RWPE1 (cell line): Measurements from ENCODE around the gene GABPB2.

Experiments
- CTCF ChIA-PET: fragments of 350-600 bp; sonication (Branson Sonifier 250); formaldehyde crosslinking; extraction: SDS; loops from one replicate; lab custom pipeline; 2021; lab: Yijun Ruan, JAX
- POLR2A ChIA-PET: fragments of 400-600 bp; formaldehyde crosslinking; extraction: SDS; loops from one replicate; lab custom pipeline; 2020; ENCODE audit warnings: antibody characterized with exemption; ENCODE audit not compliant: low non-redundant PET; lab: Yijun Ruan, JAX
- DNase-seq: peaks from one replicate; pipeline ENCODE4 v3.0.0; 2012; ENCODE audit warnings: low spot score
- H3K27ac ChIP-seq: fragments of 450-650 bp; 2 replicates; pipeline ENCODE4 v1.5.1; 2017
- TF ChIP-seq, protein P1 (sequence below): fragments of 450-650 bp; conservative IDR thresholded peaks from 2 replicates; pipeline ENCODE4 v1.5.1; 2017; ENCODE audit warnings: low read depth, mild to moderate bottlenecking

The GABPB2 gene

DNA sequence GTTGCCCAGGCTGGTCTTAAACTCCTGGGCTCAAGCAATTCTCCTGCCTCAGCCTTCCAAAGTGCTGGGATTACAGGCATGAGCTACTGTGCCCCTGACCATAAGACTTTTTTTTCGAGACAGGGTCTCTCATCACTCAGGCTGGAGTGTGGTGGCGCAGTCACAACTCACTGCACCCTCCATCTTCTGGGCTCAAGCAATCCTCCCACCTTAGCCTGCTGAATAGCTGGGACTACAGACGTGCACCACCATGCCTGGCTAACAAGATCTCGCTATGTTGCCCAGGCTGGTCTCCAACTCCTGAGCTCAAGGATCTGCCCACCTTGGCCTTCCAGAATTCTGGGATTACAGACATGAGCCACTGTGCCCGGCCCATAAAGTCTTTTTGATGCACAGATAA is 21.1 kb upstream of the GABPB2 start:
- TF ChIP-seq, protein P1, sequence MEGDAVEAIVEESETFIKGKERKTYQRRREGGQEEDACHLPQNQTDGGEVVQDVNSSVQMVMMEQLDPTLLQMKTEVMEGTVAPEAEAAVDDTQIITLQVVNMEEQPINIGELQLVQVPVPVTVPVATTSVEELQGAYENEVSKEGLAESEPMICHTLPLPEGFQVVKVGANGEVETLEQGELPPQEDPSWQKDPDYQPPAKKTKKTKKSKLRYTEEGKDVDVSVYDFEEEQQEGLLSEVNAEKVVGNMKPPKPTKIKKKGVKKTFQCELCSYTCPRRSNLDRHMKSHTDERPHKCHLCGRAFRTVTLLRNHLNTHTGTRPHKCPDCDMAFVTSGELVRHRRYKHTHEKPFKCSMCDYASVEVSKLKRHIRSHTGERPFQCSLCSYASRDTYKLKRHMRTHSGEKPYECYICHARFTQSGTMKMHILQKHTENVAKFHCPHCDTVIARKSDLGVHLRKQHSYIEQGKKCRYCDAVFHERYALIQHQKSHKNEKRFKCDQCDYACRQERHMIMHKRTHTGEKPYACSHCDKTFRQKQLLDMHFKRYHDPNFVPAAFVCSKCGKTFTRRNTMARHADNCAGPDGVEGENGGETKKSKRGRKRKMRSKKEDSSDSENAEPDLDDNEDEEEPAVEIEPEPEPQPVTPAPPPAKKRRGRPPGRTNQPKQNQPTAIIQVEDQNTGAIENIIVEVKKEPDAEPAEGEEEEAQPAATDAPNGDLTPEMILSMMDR: no peak
- ChIA-PET CTCF (interaction anchor here (0.6 kb wide), 1 partner anchor 517 kb away, joined by 4 read pairs; no protein-coding TSS in a partner anchor), POLR2A (interaction anchor here (0.7 kb wide), 1 partner anchor 107 kb away, joined by 5 read pairs; the partner anchor contains the start of gene TNFAIP8L2)
- H3K27ac ChIP-seq: peak overlapping the region; percentile 87
- no peak for DNase-seq

DNA sequence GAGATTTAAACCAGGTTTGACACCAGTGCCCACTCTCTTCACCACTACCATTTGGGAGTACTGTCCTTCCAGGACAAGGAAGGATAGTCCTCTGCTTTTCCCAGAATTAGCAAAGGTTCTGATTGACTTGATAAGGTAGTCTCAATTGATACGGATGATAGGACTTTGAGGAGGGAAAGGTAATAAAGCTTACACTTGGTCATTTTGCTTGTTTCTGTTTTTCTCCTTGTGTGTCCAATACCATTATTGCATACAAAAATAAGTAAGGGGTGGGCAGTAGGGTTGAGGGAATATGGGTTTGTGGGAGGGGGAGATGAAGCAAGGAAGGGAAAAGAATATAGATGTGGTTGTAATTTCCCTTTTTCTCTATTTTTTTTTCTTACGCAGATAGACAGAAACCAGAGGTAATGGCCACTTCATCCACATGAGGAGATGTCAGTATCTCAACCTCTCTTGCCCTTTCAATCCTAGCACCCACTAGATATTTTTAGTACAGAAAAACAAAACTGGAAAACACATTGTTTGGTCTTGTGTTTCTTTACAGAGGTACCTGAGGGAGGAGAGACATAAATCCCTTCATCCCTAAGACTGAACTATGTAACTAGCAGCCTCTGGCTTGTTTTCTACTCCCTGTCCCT is 20.4 kb upstream of the GABPB2 start:
- no peak for DNase-seq
- POLR2A ChIA-PET: no interaction called here
- CTCF ChIA-PET: no interaction called here
- H3K27ac ChIP-seq: no peak overlapping the region
- TF ChIP-seq, protein P1: no peak

DNA sequence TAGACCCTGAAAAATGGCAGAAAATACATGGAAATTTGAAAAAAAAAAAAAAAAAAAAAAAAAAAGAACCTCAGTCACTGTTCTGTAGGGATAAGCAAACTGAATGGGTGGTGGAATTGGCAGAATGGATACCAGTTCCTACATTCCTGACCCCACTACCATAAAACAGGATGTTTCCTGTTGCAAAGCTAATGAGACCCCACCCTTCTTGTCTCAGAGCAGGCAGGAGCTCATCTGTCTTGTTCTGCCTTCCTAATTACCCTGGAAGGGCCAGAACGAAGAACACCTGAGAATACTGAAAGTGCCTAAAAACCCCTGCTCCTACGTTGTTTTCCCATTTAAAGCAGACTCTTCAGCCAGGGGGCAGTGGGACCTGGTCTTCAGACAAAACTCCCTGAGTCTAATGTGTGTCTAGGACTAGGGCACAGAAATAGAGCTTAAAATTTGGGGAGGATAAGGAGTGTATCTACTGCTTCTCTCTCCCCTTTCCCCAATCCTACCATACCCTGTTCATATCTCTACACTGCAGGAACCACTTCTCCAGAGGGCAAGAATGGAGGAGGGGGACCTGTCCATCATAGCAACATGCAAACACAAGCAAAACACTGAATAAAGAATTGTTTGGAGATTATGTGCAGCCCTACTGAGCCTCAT is 19.1 kb upstream of the GABPB2 start:
- CTCF ChIA-PET: no interaction called here
- POLR2A ChIA-PET: no interaction called here
- DNase-seq: no peak
- TF ChIP-seq, protein P1: no peak
- no peak overlapping the region for H3K27ac ChIP-seq

DNA sequence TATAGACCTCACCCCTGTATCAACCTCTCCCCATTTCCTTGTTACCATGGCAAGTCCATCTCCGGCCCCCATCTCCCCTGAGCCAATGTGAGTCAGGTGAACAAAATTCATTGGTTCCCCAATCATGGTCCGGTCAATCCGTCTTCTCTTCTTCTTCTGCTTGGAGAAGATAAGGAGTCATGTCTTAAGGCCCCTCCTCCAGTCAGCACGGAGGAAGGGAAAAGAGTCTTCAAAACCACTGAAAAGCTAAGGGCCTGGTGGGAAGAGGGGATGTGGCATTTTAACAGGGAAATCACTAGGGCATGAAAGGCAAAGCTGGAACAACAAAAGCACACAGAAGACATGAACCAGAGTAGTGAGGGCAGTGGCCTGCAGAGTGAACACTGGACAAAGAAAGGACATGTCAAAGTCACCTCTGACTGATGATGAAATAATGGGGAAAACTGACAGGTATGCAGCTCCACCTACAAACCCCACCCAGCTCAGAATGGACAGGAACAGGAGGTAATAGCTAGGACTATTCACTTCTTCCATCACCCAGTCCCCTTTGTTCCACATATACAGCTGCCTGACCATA is 15.5 kb upstream of the GABPB2 start:
- TF ChIP-seq, protein P1: no peak
- H3K27ac ChIP-seq: peak overlapping the region; percentile 56
- no peak for DNase-seq
- POLR2A ChIA-PET: no interaction called here
- CTCF ChIA-PET: interaction anchor here (0.5 to 1.3 kb wide), 3 partner anchors 16 to 1270 kb away, joined by 3 to 11 read pairs (median 5); partner anchors contain the start of genes FLG and GABPB2

DNA sequence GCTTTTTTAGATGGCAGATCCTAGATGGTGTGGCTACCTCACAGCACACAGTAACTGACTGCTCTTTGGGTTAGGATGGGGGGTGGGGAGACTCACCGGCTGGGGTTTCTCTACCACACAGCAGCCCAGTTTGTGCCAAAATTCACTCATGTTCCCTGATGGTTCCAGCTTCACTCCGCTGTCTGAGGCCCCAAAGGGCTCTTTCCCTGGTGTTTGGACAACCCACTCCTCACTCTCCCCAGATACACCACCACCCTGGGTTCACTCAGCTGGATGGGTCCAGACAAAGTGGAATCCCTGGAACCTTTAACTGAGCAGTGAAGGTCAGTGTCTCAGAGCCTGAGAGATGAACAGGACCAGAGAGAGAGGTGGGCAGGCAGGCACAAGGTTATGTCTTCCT is 15.0 kb upstream of the GABPB2 start:
- peak overlapping the region; percentile 56 for H3K27ac ChIP-seq
- no peak for DNase-seq
- ChIA-PET POLR2A (no interaction called here), CTCF (interaction anchor here (1.0 kb wide), 1 partner anchor 31 kb away, joined by 5 read pairs; no protein-coding TSS in a partner anchor)
- TF ChIP-seq, protein P1: no peak

DNA sequence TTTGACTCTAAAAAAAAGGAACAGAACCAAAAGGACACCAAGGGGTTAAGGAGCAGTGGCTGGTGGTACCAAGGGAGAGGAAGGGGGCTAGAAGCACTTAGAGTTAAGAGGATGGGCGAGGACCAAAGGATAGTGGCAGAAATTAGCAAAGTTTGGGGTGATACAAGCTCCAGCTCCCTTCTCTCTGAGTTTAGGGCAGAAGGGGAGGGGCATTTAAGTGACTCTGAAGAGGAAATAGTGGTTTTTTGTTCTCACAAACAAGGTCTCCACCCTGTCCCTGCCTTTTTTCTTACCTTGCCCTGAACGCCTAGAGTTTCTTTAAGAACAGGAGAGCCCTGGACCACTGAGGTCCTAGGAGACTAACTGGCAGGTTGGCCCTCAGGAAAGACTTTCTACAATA is 14.4 kb upstream of the GABPB2 start:
- CTCF ChIA-PET: interaction anchor here (1.0 kb wide), 1 partner anchor 32 kb away, joined by 5 read pairs; no protein-coding TSS in a partner anchor
- TF ChIP-seq, protein P1: no peak
- POLR2A ChIA-PET: no interaction called here
- DNase-seq: no peak
- H3K27ac ChIP-seq: no peak overlapping the region
